NCI-H2029 treated with DMSO at 0.1 percent for 48 hours (cell line): ENCODE measurements around the gene CACNA1C.
A peak's percentile ranks its signal among the peaks of the same experiment; 100 is the strongest.

Experiments used
- DNase-seq: peaks from one replicate; lab custom pipeline; 2025; lab: John Stamatoyannopoulos, UW

The CACNA1C gene

GRCh38 chr12:2456122-2456812 lies 403.5 kb downstream of the CACNA1C start:
- DNase-seq: no peak

- DNase-seq: peak; percentile 100
These were observed 404.0 kb downstream of the CACNA1C start for GRCh38 chr12:2456813-2457186.

DNA sequence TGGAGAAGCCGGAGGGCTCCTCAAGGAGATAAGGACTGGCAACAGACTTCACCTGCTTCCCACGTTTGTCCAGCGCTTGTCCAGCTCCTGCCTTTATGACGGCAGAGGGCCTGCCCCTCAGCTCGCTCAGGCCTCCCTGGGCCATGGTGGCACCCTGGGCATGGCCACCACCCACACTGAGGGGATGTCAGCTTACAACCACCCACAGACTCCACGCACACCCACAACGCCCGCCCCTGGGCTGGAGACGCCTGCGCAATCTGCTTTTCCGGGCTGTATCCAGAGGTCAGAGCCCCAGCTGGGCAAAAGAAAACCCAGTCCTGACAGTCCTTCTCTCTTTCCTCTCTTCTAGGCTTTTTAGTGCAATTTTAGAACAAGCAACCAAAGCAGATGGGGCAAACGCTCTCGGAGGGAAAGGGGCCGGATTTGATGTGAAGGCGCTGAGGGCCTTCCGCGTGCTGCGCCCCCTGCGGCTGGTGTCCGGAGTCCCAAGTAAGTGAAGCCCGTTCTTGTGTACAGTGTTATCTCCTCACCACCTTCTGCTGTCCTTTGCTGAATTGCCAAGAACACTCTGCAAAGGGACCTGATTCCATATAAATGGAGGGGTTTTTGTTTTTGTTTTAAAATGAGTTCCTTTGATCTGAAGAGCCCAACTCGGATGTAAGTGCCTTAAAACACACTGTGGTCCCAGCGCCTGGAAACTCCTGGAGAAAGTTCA lies 404.6 kb downstream of the CACNA1C start:
- no peak for DNase-seq

- no peak for DNase-seq
These were observed 405.2 kb downstream of the CACNA1C start for GRCh38 chr12:2457933-2458414.

DNA sequence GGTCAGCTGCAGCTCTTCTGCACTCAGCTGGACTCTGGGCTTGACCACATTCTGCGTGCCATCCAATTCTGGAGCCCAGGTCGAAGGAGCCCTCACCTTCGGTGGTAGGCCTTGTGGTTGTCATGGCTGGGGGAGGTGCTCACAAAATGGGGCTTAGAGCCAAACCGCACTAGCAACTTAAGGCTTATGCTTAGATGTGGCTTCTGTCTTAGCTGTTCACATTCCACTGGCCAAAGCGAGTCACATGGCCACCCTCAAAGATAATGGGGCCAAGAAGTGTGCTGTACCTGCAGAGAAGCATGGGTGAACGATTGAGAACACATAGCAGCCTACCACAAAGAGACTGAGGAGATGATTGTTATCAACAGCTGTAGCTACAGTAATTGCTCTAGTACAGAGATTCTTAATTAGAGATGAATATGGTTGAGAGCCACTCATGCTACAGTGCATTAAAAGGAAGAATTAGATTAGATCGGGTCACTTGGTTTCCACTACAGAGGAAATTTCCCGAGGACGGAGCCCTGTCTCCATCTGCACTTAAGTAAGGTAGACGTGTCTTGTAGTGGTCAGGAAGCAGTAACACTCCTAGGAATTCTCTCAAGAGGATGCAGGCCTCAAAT lies 407.4 kb downstream of the CACNA1C start:
- no peak for DNase-seq

DNA sequence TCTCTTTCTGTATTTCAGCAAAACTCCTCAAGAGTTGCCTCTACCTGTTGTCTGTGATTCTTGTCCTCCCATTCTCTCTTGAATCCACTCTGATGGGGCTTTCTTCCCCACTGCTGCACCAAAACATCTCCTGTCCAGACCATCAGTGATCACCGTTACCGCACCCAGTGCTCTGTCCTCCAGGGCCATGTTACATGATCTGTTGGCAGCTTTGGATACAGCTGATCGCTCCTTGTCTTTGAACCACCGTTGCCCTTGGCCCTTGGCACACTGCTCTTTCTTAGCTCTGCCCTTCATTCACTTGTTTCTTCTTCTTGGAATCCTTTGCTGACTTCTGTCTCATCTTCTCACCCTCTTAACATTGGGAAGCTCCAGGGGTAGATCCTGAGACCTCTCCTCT lies 408.3 kb downstream of the CACNA1C start:
- no peak for DNase-seq

DNA sequence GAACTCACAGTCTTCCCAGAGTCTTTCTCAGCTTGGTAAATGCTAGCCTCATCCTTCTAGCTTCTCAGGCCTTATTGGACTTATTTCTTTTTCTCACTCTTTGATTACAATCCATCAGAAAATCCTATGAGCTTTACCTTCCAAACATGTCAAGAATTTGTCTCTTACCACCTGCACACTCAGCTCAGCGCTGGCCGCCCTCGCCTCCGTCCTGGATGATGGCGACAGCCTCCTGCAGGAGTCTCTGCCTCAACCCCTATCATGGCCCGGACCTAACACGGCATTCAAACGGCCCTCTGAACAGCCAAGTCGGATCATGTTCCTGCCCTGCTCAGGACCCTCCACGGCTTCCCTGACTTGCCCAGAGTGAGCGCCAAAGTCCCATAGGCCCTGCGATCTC lies 408.9 kb downstream of the CACNA1C start:
- no peak for DNase-seq

- no peak for DNase-seq
These were observed 409.3 kb downstream of the CACNA1C start for GRCh38 chr12:2462087-2462486.

- DNase-seq: no peak
These were observed 410.9 kb downstream of the CACNA1C start for GRCh38 chr12:2463719-2464118.

DNA sequence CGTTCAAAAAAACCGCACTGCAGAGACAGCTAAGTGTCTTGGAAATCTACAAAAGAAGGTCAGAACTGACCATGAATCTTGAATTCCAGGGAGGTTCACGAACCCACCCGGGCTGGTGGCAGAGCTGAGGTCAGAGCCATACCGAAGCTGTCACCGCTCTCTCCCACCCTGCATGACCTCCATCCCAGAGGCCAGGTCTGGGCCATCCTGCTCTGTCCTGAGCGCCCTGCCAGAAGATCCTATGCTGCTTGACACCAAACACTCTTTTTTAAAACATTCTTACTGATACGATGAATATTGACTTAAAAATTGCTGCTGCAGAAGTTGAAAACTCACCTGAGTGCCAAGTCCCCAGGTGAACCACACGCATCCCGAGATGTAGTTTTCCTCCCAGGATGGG lies 412.9 kb downstream of the CACNA1C start:
- DNase-seq: no peak

DNA sequence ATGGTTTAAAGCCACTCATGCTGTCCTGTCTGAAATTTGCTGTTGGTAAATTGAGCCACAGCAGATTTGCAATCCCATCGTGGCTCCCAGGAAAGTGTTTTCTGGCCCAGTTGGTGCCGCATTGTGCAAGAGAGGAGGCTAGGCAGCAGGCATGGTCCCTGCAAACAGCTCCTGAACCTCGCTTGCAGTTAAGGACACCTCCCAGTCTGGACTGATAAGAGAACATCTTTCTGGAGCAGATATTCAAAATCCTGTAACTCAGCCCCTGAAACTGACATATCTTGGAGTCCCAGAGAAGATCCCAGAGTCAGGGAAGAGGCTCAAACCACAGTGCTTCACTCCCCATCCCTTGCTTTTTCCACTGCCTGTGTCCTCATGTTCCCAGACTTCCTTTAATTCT lies 413.4 kb downstream of the CACNA1C start:
- DNase-seq: no peak

DNA sequence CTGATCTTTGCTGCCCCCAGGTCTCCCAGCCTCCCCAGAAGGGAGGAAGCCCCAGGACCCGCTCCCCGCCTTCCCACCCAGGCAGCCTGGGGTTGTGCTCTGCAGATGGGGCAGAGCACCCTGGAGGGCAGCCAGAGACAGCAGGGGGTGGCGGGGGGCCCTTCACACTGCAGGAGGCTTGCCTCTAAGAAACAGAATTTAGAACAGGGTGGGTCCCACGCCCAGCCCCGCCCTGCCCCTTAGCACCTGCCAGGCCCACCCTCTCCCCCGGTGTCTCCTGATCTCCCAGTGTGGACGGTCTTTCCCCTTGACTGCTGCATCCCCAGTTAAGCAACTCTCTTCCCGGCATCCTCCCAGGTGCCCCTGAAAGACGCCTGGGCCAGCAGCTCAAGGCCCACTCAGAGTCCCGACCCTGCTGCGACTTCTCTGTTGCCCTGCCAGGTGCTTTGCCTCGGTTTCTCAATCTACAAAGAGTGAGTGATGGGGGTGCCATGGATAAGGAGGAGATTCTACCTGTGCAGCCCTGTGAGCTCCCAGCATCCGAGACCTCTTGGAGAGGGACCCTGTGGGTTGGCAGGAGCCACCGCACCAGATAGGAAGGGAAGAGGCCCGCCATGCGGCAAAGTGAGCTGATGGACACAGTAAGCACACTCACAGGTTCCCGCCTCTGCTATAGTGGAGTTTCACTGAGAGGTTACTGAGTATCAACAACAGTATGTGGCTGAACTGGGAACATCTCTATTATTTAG lies 414.8 kb downstream of the CACNA1C start:
- no peak for DNase-seq

GRCh38 chr12:2475984-2476383 lies 423.2 kb downstream of the CACNA1C start:
- no peak for DNase-seq

DNA sequence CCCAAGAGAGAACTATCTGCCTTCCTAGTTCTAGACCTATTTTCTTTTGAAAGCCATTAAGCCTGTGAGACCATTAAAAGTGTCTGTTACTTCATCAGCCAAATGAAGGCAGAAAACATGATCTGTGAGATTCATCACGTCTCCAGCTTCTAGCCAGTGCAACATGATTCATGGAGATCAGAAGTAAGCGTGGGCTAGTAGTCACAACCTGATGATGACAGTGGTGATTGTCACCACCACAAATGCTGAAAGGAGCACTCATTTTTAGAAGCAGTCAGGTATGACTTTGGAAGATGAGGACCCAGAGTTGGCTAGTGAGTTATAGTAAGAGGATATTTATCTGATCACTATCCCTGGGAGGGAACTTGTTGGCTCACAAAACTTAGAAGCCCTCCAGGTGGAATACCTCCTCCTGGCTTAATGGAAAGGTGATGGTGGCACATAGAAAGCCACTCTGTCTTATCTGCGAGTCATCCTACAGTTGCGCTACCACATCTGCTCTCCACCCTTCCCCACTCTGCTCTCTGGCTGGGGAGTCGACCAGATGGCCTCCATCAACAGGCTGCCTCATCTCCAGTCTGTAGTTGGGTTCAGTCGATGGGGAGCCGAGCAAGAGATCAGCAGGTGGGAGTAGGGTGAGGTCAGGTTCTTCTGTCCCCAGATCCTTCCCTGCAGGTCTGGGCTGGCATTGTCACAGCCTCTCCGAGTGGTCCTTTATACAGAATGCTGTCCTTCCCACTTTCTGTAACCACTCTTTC lies 424.4 kb downstream of the CACNA1C start:
- no peak for DNase-seq

GRCh38 chr12:2479851-2480535 lies 427.2 kb downstream of the CACNA1C start:
- DNase-seq: no peak

GRCh38 chr12:2481346-2481745 lies 428.6 kb downstream of the CACNA1C start:
- DNase-seq: no peak

GRCh38 chr12:2481951-2482350 lies 429.2 kb downstream of the CACNA1C start:
- no peak for DNase-seq

DNA sequence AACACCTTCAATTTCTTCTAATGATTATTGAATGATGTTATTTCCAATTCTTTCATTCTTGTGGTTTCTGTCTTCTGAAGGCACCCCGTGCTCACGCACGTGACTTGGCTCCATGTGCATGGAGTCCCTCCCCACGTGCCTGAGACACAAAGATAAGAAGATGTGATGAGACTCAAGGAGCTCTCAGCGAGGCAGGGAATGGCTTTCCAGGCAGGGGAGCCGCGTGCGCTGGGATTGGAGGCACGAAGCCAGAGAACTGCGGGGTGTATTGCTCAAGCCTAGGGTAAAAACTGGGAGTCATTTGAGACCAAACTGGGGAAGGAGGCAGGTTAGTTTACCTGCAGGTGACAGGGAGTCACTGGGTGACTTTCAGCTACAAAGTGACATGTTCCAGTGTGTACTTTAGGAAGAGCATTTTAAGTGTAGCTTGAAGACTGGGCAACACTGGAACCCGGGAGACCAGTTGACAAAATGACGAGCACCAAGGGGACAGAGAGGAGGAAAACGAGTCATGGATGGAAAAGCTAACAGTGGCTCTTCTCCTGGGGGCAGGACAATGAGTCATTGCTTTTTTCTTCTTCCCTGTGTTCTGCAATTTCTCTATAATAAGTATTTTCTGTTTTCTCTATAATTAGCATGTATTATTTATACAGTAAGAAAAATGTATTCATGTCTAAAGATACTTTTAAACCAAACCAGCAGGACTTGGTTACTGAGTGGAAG lies 430.3 kb downstream of the CACNA1C start:
- DNase-seq: no peak

GRCh38 chr12:2483713-2484112 lies 430.9 kb downstream of the CACNA1C start:
- no peak for DNase-seq

- no peak for DNase-seq
These were observed 431.5 kb downstream of the CACNA1C start for GRCh38 chr12:2484141-2484776.
